Astrocyte of the spinal cord (primary cell): Measurements from ENCODE around the gene APPBP2.

ENCODE experiments used
- DNase-seq: peaks from one replicate; pipeline ENCODE4 v3.0.0; 2011; ENCODE audit warnings: low read depth, low spot score
- H3K4me3 ChIP-seq: 2 replicates; pipeline ENCODE4 v1.5.1; 2011; ENCODE audit warnings: low read depth, mild to moderate bottlenecking, low read length, moderate library complexity
- in situ Hi-C: cut with HindIII; loops from 2 replicates; pipeline ENCODE4 v1.10.0; 2017; ENCODE audit warnings: low sequenced_read_pairs
- TF ChIP-seq, protein P1 (sequence below): IDR thresholded peaks from 2 replicates; pipeline ENCODE4 v1.5.1; 2012; ENCODE audit warnings: low read depth, mild to moderate bottlenecking, low read length, inconsistent platforms

Gene APPBP2

DNA sequence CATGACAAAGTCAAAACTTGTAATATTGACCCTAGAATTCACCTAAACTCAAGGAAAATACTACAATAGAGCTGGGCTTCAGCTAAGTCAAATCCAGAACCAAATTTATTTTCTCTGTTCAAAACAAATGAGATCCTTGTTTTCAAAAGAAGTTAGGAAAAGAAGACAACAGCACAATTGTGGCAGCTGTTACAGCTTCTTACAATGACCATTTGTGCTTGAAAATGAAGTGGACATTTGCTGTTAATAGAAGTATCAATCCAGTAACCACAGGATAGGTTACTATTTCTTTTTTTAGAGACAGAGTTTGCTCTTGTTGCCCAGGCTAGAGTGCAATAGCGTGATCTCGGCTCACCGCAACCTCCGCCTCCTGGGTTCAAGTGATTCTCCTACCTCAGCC lies 44.4 kb downstream of the APPBP2 start:
- no peak for DNase-seq
- TF ChIP-seq, protein P1, sequence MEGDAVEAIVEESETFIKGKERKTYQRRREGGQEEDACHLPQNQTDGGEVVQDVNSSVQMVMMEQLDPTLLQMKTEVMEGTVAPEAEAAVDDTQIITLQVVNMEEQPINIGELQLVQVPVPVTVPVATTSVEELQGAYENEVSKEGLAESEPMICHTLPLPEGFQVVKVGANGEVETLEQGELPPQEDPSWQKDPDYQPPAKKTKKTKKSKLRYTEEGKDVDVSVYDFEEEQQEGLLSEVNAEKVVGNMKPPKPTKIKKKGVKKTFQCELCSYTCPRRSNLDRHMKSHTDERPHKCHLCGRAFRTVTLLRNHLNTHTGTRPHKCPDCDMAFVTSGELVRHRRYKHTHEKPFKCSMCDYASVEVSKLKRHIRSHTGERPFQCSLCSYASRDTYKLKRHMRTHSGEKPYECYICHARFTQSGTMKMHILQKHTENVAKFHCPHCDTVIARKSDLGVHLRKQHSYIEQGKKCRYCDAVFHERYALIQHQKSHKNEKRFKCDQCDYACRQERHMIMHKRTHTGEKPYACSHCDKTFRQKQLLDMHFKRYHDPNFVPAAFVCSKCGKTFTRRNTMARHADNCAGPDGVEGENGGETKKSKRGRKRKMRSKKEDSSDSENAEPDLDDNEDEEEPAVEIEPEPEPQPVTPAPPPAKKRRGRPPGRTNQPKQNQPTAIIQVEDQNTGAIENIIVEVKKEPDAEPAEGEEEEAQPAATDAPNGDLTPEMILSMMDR = no peak
- no peak overlapping the region for H3K4me3 ChIP-seq
- in situ Hi-C loops = no loop called here

DNA sequence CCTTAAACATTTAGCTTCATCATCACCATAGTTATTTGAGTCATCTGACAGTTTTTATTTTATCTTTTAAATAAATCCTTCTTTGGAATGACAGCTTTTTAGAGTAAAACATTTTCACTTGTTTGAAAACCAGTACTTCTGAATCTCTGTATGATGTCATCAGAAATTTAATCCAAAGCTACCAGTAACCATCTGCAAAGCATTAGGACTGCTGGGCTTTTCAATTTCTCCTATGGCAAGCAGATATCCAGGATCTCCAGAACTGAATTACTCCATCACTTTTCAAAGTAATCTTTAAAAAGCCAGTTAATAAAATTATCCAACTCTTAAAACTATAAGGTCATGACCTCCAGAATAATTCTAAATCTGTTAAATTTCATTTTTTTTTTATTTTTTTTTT lies 52.3 kb downstream of the APPBP2 start:
- TF ChIP-seq, protein P1 = no peak
- in situ Hi-C loops = no loop called here
- peak; percentile 8 for DNase-seq
- no peak overlapping the region for H3K4me3 ChIP-seq

DNA sequence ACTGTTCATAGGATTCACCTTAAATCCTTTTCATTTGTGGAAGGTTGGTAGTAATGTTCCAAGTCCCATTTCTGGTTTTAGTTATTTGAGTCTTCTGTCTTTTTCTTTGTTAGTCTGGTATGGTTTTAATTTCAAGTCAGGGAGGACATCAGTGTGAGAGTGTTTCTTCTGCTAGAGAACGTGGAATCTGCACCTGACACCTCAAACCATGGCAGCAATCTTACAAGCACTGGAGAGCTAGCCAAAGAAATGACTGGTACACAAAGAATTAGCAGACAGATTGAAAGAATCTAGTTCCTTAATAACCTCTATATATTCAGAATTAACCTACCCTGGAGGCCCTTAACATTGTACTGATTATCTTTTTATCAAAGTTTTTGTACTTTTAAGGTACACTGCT lies 53.6 kb downstream of the APPBP2 start:
- no peak for DNase-seq
- in situ Hi-C loops = no loop called here
- no peak overlapping the region for H3K4me3 ChIP-seq
- TF ChIP-seq, protein P1 = no peak

DNA sequence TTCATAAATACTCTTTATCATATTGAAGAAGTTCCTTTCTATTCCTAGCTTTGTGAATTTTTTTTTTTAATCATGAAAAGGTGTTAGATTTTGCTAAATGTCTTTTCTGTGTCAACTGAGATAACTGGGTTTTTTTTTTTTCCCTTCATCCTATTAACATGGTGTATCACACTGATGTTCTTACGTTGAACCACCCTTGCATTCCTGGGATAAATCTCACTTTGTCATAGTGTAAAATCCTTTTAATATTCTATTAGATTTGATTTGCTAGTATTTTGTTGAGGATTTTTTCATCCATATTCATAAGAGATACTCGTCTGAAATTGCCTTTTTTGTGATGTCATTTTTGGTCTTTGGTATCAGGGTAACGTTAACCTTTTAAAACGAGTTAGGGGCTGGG lies 54.6 kb downstream of the APPBP2 start:
- H3K4me3 ChIP-seq = no peak overlapping the region
- TF ChIP-seq, protein P1 = no peak
- in situ Hi-C loops = no loop called here
- no peak for DNase-seq

DNA sequence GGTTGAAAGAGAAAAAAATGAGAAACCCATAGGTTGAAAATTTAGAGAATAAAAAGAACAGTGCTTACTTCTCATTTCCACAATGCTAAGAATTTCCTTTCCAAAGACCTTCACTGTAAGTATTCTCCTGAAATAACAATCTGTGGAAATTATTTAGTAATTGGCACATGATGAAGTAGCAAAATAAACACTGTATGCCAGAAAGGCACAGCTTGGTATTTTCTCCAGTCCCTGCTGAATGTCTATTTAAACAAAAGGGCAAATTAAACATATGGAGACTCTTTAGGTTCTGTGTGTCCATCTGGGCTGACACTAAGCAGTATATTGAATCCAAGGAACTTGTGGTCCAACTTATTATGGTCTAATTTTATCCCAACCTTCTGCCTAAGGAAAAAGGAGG lies 57.7 kb downstream of the APPBP2 start:
- TF ChIP-seq, protein P1 = no peak
- H3K4me3 ChIP-seq = no peak overlapping the region
- DNase-seq = peak; percentile 7
- in situ Hi-C loops = no loop called here

DNA sequence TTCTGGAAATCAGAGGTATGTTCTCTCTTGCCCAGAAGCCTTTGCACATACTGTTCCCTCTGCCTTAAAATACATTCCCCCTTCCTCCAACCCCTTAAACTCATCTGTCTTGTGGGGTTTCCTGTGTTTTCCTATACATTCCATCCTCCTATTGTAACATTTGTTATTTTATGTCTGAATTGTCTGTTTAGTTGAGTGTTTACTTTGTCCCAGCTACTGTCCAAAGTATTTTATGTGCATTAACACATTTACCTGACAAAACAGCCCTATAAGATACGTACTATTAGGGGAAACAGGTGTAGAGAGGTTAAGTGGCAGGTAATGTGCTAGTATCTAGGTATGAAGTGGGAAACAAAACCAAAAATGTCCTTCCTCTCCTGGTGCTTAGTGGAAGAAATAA lies 61.7 kb downstream of the APPBP2 start:
- TF ChIP-seq, protein P1 = no peak
- in situ Hi-C loops = no loop called here
- DNase-seq = no peak
- H3K4me3 ChIP-seq = no peak overlapping the region
